H1 (cell line): ENCODE measurements around the gene ANO2. TPM values are rescaled to one million over a fixed set of nuclear protein-coding genes. Genes with fewer than 3 reads are reported as not detected.

ENCODE experiments used
- CTCF ChIA-PET: fragments of 300-600 bp; sonication (Branson Sonifier 250); formaldehyde crosslinking; loops from one replicate; lab custom pipeline; 2021; ENCODE audit not compliant: partially characterized antibody; lab: Charles Lee
- POLR2A ChIA-PET: fragments of 300-600 bp; sonication (Branson Sonifier 250); formaldehyde crosslinking; loops from one replicate; lab custom pipeline; 2021; ENCODE audit warnings: inconsistent platforms; ENCODE audit not compliant: partially characterized antibody; lab: Charles Lee
- DNase-seq, 2 experiments: peaks; one replicate each; pipeline versions ENCODE4 v3.0.0 to v3.0.0-alpha.2; 2010 to 2022; ENCODE audit warnings: low spot score in 2 of 2, low read depth in 1 of 2, mixed read lengths in 1 of 2
- FAIRE-seq: peaks from 2 replicates; lab custom pipeline; 2011; peaks lifted over from hg19 to GRCh38; lab: Jason Lieb, UNC
- H2AFZ ChIP-seq: 2 replicates; pipeline ENCODE4 v1.8.1; 2012; ENCODE audit warnings: low read length, inconsistent platforms
- H2AK5ac ChIP-seq: 2 replicates; pipeline ENCODE4 v1.6.1; 2013; ENCODE audit warnings: low read depth, low read length
- H2BK120ac ChIP-seq: replicated peaks from 2 replicates; pipeline ENCODE3; 2013; ENCODE audit warnings: low read depth, low read length, inconsistent platforms
- H2BK12ac ChIP-seq: 2 replicates; pipeline ENCODE4 v1.6.1; 2013; ENCODE audit warnings: low read depth, low read length
- H2BK15ac ChIP-seq: 2 replicates; pipeline ENCODE4 v1.6.1; 2013; ENCODE audit warnings: low read length
- H2BK20ac ChIP-seq: 2 replicates; pipeline ENCODE4 v1.6.1; 2013; ENCODE audit warnings: low read length
- H2BK5ac ChIP-seq: 2 replicates; pipeline ENCODE4 v1.6.1; 2013; ENCODE audit warnings: low read depth, low read length
- H3K14ac ChIP-seq: 2 replicates; pipeline ENCODE4 v1.6.1; 2013; ENCODE audit warnings: inconsistent platforms; ENCODE audit not compliant: insufficient read length
- H3K18ac ChIP-seq: 2 replicates; pipeline ENCODE4 v1.6.1; 2013; ENCODE audit warnings: low read length; ENCODE audit errors: extremely low read depth
- H3K23ac ChIP-seq: 2 replicates; pipeline ENCODE4 v1.6.1; 2013; ENCODE audit warnings: inconsistent platforms; ENCODE audit not compliant: insufficient read length
- H3K23me2 ChIP-seq: 2 replicates; pipeline ENCODE4 v1.6.1; 2013; ENCODE audit warnings: low read depth, low read length
- H3K27ac ChIP-seq: 2 replicates; pipeline ENCODE4 v1.6.1; 2011; ENCODE audit warnings: low read depth, low read length, inconsistent platforms
- H3K27me3 ChIP-seq, 4 experiments: replicated peaks in 1 of 4; 1 replicate in 1 of 4; 2 replicates in 3 of 4; pipeline versions ENCODE4 v1.6.1 to v1.8.1; 2011 to 2013; ENCODE audit warnings: low read length in 3 of 4, mild to moderate bottlenecking in 3 of 4, inconsistent platforms in 2 of 4, mixed read lengths in 2 of 4, moderate library complexity in 1 of 4; ENCODE audit not compliant: control insufficient read depth in 3 of 4, insufficient read depth in 3 of 4; ENCODE audit errors: extremely low read depth in 1 of 4
- H3K36me3 ChIP-seq, 4 experiments: 2 replicates each; pipeline versions ENCODE4 v1.6.1 to v1.8.1; 2011 to 2013; ENCODE audit warnings: mild to moderate bottlenecking in 4 of 4, low read length in 3 of 4, moderate library complexity in 2 of 4, control low read depth in 1 of 4, inconsistent platforms in 1 of 4; ENCODE audit not compliant: insufficient read depth in 4 of 4, control insufficient read depth in 2 of 4
- H3K4ac ChIP-seq: replicated peaks from 2 replicates; pipeline ENCODE3; 2013; ENCODE audit warnings: low read length, low read depth, mixed read lengths, inconsistent platforms; ENCODE audit not compliant: insufficient read length
- H3K4me1 ChIP-seq, 4 experiments: replicated peaks in 1 of 4; 1 replicate in 1 of 4; 2 replicates in 3 of 4; pipeline versions ENCODE4 v1.6.1 to v1.8.1; 2011 to 2013; ENCODE audit warnings: low read length in 3 of 4, inconsistent platforms in 2 of 4, mixed read lengths in 1 of 4; ENCODE audit not compliant: insufficient read depth in 4 of 4, control insufficient read depth in 3 of 4
- H3K4me2 ChIP-seq, 2 experiments: 2 replicates each; pipeline versions ENCODE4 v1.6.1 to v1.8.1; 2011 to 2013; ENCODE audit warnings: low read depth in 2 of 2, low read length in 2 of 2, control low read depth in 1 of 2, inconsistent platforms in 1 of 2, mild to moderate bottlenecking in 1 of 2; ENCODE audit not compliant: insufficient read depth in 1 of 2
- H3K4me3 ChIP-seq, 4 experiments: fragments of 200-600, 300-600 bp in 1 of 4; sonication (generic), shearing (Covaris generic), sonication (Bioruptor Twin) in 1 of 4; 2 replicates each; pipeline versions ENCODE4 v1.5.1 to v1.8.1; 2011 to 2016; ENCODE audit warnings: low read length in 4 of 4, low read depth in 3 of 4, control low read depth in 2 of 4, inconsistent platforms in 2 of 4, mild to moderate bottlenecking in 2 of 4, mixed read lengths in 1 of 4, moderate library complexity in 1 of 4; ENCODE audit not compliant: insufficient read depth in 2 of 4; ENCODE audit errors: extremely low read depth in 1 of 4
- H3K56ac ChIP-seq: replicated peaks from 2 replicates; pipeline ENCODE3; 2013; ENCODE audit warnings: low read depth, mild to moderate bottlenecking, mixed read lengths, low read length, inconsistent platforms; ENCODE audit not compliant: insufficient read length
- H3K79me1 ChIP-seq: 2 replicates; pipeline ENCODE4 v1.6.1; 2013; ENCODE audit warnings: low read depth, low read length, control low read depth
- H3K79me2 ChIP-seq, 2 experiments: 2 replicates each; pipeline versions ENCODE4 v1.6.1 to v1.8.1; 2012 to 2013; ENCODE audit warnings: low read length in 2 of 2, mild to moderate bottlenecking in 2 of 2, inconsistent platforms in 1 of 2; ENCODE audit not compliant: insufficient read depth in 2 of 2, control insufficient read depth in 1 of 2
- H3K9ac ChIP-seq, 4 experiments: replicated peaks in 1 of 4; 1 replicate in 1 of 4; 2 replicates in 3 of 4; pipeline versions ENCODE4 v1.6.1 to v1.8.1; 2011 to 2013; ENCODE audit warnings: low read depth in 3 of 4, low read length in 3 of 4, control low read depth in 2 of 4, mild to moderate bottlenecking in 2 of 4, moderate library complexity in 2 of 4, inconsistent platforms in 1 of 4; ENCODE audit errors: extremely low read depth in 1 of 4
- H3K9me3 ChIP-seq, 2 experiments: 2 replicates each; pipeline versions ENCODE4 v1.6.1 to v1.8.1; 2012 to 2013; ENCODE audit warnings: mild to moderate bottlenecking in 2 of 2, moderate library complexity in 2 of 2, control low read depth in 1 of 2, inconsistent platforms in 1 of 2, low read depth in 1 of 2, low read length in 1 of 2, mixed read lengths in 1 of 2; ENCODE audit not compliant: insufficient read depth in 2 of 2
- H4K20me1 ChIP-seq, 2 experiments: replicated peaks in 1 of 2; 2 replicates each; pipeline versions ENCODE3 to v1.8.1; 2011 to 2013; ENCODE audit warnings: inconsistent platforms in 2 of 2, low read length in 2 of 2, mild to moderate bottlenecking in 1 of 2; ENCODE audit not compliant: insufficient read depth in 2 of 2, control insufficient read depth in 1 of 2
- H4K5ac ChIP-seq: 2 replicates; pipeline ENCODE4 v1.6.1; 2013; ENCODE audit warnings: low read length, low read depth, mixed read lengths, inconsistent platforms; ENCODE audit not compliant: insufficient read length
- H4K8ac ChIP-seq: 2 replicates; pipeline ENCODE4 v1.8.0; 2013; ENCODE audit warnings: mild to moderate bottlenecking, moderate library complexity, low read length, inconsistent platforms; ENCODE audit not compliant: insufficient read depth; ENCODE audit errors: extremely low read depth
- H4K91ac ChIP-seq: replicated peaks from 2 replicates; pipeline ENCODE3; 2013; ENCODE audit warnings: low read length, mixed read lengths, inconsistent platforms; ENCODE audit not compliant: insufficient read length
- ASH2L ChIP-seq: fragments of 200-600, 300-600 bp; sonication (generic); IDR thresholded peaks from one replicate; pipeline ENCODE4 v1.7.1; 2017; ENCODE audit warnings: low read length
- BACH1 ChIP-seq: IDR thresholded peaks from 2 replicates; pipeline ENCODE4 v1.6.1; 2012; ENCODE audit warnings: low read length, improper control_type of control experiment
- BCL11A ChIP-seq, 2 experiments: IDR thresholded peaks; one replicate each; pipeline ENCODE4 v1.6.1; 2011; ENCODE audit warnings: low read depth in 2 of 2, low read length in 2 of 2, mild to moderate bottlenecking in 2 of 2
- CBX5 ChIP-seq: fragments of 300-800, 300-1000 bp; sonication (generic); IDR thresholded peaks from 2 replicates; pipeline ENCODE4 v1.7.1; 2016; ENCODE audit warnings: antibody characterized with exemption, low read length, low read depth
- CHD1 ChIP-seq: IDR thresholded peaks from 2 replicates; pipeline ENCODE4 v1.6.1; 2012; ENCODE audit warnings: low read depth, low read length, improper control_type of control experiment
- CHD2 ChIP-seq: IDR thresholded peaks from 2 replicates; pipeline ENCODE4 v1.6.1; 2012; ENCODE audit warnings: low read length, improper control_type of control experiment
- CREB1 ChIP-seq: IDR thresholded peaks from 2 replicates; pipeline ENCODE4 v1.6.1; 2012; ENCODE audit warnings: inconsistent platforms
- CTBP2 ChIP-seq: IDR thresholded peaks from 2 replicates; pipeline ENCODE4 v1.7.0; 2011; ENCODE audit warnings: borderline replicate concordance, mild to moderate bottlenecking, moderate library complexity, mixed read lengths, low read length; ENCODE audit not compliant: insufficient read depth, insufficient read length
- KDM4A ChIP-seq: IDR thresholded peaks from one replicate; pipeline ENCODE4 v1.7.1; 2012; ENCODE audit warnings: low read depth, mild to moderate bottlenecking, moderate library complexity, low read length, inconsistent platforms; ENCODE audit not compliant: severe bottlenecking
- NANOG ChIP-seq: IDR thresholded peaks from 2 replicates; pipeline ENCODE4 v1.6.1; 2011; ENCODE audit warnings: low read length, low read depth, mild to moderate bottlenecking, inconsistent platforms; ENCODE audit not compliant: insufficient read depth, poor library complexity, severe bottlenecking
- NRF1 ChIP-seq: IDR thresholded peaks from 2 replicates; pipeline ENCODE4 v1.6.1; 2011; ENCODE audit warnings: mild to moderate bottlenecking, low read depth, low read length, improper control_type of control experiment
- SIRT6 ChIP-seq: IDR thresholded peaks from one replicate; pipeline ENCODE4 v1.7.1; 2012; ENCODE audit warnings: low read length, inconsistent platforms
- SP1 ChIP-seq: IDR thresholded peaks from 2 replicates; pipeline ENCODE4 v1.6.1; 2011; ENCODE audit warnings: low read depth, low read length
- TBP ChIP-seq: IDR thresholded peaks from 2 replicates; pipeline ENCODE4 v1.6.1; 2011; ENCODE audit warnings: low read depth, low read length, improper control_type of control experiment
- TCF12 ChIP-seq: IDR thresholded peaks from 2 replicates; pipeline ENCODE4 v1.6.1; 2011; ENCODE audit warnings: low read depth, mild to moderate bottlenecking, low read length
- WGBS, 2 experiments: shearing (Covaris generic) in 1 of 2; methylation state at CpG; one replicate each; pipeline versions ENCODE4 v1.1.6 to v1.1.7; 2013 to 2015; ENCODE audit warnings: low lambda C conversion rate in 2 of 2, mixed read lengths in 2 of 2, inconsistent platforms in 1 of 2, low coverage in 1 of 2, missing lambda C conversion rate in 1 of 2; ENCODE audit not compliant: insufficient replicate concordance in 2 of 2, insufficient coverage in 1 of 2, insufficient read length in 1 of 2; ENCODE audit errors: extremely low coverage in 1 of 2, missing lambda C conversion rate in 1 of 2; 5-methylcytosine and 5-hydroxymethylcytosine counted together
- polyA plus RNA-seq, 7 experiments: library from polyadenylated mRNA; depleted of rRNA in 3 of 7; stranded (reverse) in 5 of 7; unstranded in 2 of 7; fragments of >200 nt in 5 of 7; fragments of 200-250 nt in 2 of 7; gene quantifications; 1 replicate in 5 of 7; 2 replicates in 1 of 7; 4 replicates in 1 of 7; pipeline versions ENCODE4 v1.2.1 to v1.2.3, GENCODE V29; 2011 to 2013; ENCODE audit warnings: missing spikeins in 2 of 7, mixed read lengths in 2 of 7
- total RNA-seq: library from RNA; stranded (reverse); fragmentation: NEBNext Ultra II Directional; extraction: Animal tissue kit (Norgen Biotek cat#: 25700); gene quantifications from 2 replicates; pipeline ENCODE4 v1.2.1, GENCODE V29; 2021

The ANO2 gene
- total and polyA plus RNA-seq, 2 of the 8 experiments (the other 6 are each of a cell fraction or from before 2014, with no cell fraction given), result 1.9 to 5.5 TPM

- H3K4ac ChIP-seq, result no peak overlapping the region
- H2AFZ ChIP-seq, result no peak overlapping the region
- H3K4me1 ChIP-seq, result no peaks in the 10 kb centered on the region
- no peak overlapping the region for H4K91ac ChIP-seq
- H3K23me2 ChIP-seq, result no peaks in the 10 kb centered on the region
- no peak overlapping the region for H2BK120ac ChIP-seq
- no peaks in the 10 kb centered on the region for H3K79me2 ChIP-seq
- 80% methylated on average over 6 of the region's 6 CpGs; no CpG with 5 or more reads in 1 of the 2 experiments for WGBS, 2 experiments
- no peak overlapping the region for H3K4me3 ChIP-seq
- H2AK5ac ChIP-seq, result peak overlapping the region; percentile 9; the same call in 1 of the 2 replicates
- no peak overlapping the region for H3K18ac ChIP-seq
- no peak overlapping the region for H3K4me2 ChIP-seq
- no peak overlapping the region for H4K5ac ChIP-seq
- no peak overlapping the region for H2BK15ac ChIP-seq
- no peaks in the 10 kb centered on the region for H4K20me1 ChIP-seq
- CTCF ChIA-PET, result interaction anchor here (1.3 to 4.2 kb wide), 4 partner anchors 10 to 63 kb away, joined by 3 to 28 read pairs (median 6); no protein-coding TSS in a partner anchor
- H3K36me3 ChIP-seq, result no peaks in the 10 kb centered on the region
- H2BK20ac ChIP-seq, result no peak overlapping the region
- H2BK12ac ChIP-seq, result no peak overlapping the region
- no peak for FAIRE-seq
- peaks cover 0 to 2% (median 0%) of the 10 kb centered on the region in 4 experiments; a peak in 1 of 7 replicates for H3K27me3 ChIP-seq
- H3K79me1 ChIP-seq, result no peaks in the 10 kb centered on the region
- no peak overlapping the region for H3K14ac ChIP-seq
- no peak overlapping the region for H3K9ac ChIP-seq
- H4K8ac ChIP-seq, result no peak overlapping the region
- no peak for DNase-seq
- H2BK5ac ChIP-seq, result no peak overlapping the region
- H3K23ac ChIP-seq, result no peak overlapping the region
- H3K27ac ChIP-seq, result no peak overlapping the region
- POLR2A ChIA-PET, result no interaction called here
- H3K9me3 ChIP-seq, result no peaks in the 10 kb centered on the region
- H3K56ac ChIP-seq, result peak overlapping the region; percentile 42
- no peak for TF ChIP-seq TBP
- TF ChIP-seq CREB1, result no peak
- TF ChIP-seq CBX5, result no peak
- TF ChIP-seq BCL11A (IDR thresholded peaks at IDR 0.05; ENCODE audit: low read depth in 2 of 2, low read length in 2 of 2), result no peak
- TF ChIP-seq NRF1, result no peak
- TF ChIP-seq KDM4A, result no peak
- no peak for TF ChIP-seq SIRT6
- TF ChIP-seq CHD2, result no peak
- TF ChIP-seq BACH1, result no peak
- TF ChIP-seq TCF12, result no peak
- no peak for TF ChIP-seq NANOG
- TF ChIP-seq ASH2L, result no peak
- no peak for TF ChIP-seq CHD1
- no peak for TF ChIP-seq SP1
- no peak for TF ChIP-seq CTBP2
These were observed 31.7 kb upstream of the ANO2 start for GRCh38 chr12:5976711-5977110.
